GM11168 (cell line): ENCODE data around the gene BACH2.
"Not testable (repeated sequence)": the region's sequence is repeated elsewhere in the genome, so short reads cannot be mapped to it uniquely, and the experiment has no call there.

Experiments
- in situ Hi-C: fragments of 300-500 bp; cut with MboI; formaldehyde crosslinking; loops from one replicate; pipeline ENCODE4 v1.12.0; 2022; ENCODE audit warnings: low sequenced_read_pairs; ENCODE audit not compliant: unreplicated experiment

BACH2 gene

GRCh38 chr6:90284236-90285041, 12.2 kb downstream of the BACH2 start:
- in situ Hi-C loops, result no loop called here

GRCh38 chr6:90282265-90282664, 14.4 kb downstream of the BACH2 start:
- in situ Hi-C loops, result not testable (repeated sequence)

- in situ Hi-C loops, result no loop called here
Measured at GRCh38 chr6:90278129-90278528, 18.5 kb downstream of the BACH2 start.

GRCh38 chr6:90277302-90278011, 19.2 kb downstream of the BACH2 start:
- in situ Hi-C loops, result no loop called here

DNA sequence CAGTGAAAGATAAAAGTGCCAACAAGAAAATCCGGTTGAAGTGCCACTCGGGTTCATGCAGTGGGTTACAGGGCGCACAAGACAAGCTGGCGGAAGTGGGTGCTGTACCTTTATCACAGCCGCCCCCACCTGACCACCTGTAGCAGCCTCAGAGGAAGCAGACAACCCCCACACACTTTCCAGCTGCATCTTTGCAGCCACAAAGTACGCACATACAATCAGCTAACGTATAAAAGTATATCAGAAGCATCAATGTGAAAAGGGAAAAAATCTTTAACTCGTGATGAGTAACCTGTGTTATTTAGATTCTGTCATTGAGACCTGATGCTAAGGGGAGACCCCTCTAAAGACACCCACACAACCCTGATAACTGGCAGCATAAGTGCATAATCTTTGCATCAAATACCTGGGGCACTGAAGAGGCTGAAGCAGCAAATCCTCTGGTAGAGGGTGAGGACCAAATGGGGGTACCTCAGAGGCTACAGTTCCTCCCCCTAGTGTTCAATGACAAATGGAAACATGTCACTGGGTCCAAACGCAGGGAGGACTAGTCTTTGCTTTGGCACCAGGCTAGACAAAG, 22.1 kb downstream of the BACH2 start:
- in situ Hi-C loops, result no loop called here

DNA sequence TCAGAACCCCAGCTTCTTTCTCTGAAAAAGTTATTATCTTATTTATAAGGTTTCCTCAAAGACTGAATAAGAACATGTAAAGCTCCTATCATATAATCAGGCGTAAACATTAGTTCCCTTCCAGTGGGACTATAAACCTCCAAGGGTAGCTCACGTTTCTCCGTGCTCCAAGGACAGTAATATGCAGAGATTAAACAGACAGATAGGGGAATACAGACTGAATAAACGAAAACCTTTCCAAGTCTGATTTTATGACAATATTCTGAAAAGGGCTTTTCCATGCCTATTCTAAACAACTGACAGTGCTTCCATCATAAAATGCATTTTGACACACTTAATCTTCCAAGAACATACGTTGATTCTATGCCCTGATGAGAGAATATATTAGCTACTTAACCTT, 22.8 kb downstream of the BACH2 start:
- in situ Hi-C loops, result no loop called here

DNA sequence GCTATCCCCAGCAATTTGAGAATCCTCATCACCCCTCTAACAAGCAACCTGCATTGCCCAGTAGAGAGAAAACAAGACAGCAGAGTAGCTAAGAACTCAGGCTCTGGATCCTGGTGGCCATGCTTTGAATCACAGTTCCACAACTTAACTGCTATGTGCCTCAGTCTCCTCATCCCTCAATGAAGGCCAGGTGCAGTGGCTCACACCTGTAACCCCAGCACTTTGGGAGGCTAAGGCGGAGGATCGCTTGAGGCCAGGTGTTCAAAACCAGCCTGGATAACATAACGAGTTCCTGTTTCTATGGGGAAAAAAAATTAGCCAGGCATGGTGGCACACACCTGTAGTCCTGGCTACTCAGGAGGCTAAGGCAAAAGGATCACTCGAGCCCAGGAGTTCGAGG, 23.7 kb downstream of the BACH2 start:
- in situ Hi-C loops, result no loop called here

DNA sequence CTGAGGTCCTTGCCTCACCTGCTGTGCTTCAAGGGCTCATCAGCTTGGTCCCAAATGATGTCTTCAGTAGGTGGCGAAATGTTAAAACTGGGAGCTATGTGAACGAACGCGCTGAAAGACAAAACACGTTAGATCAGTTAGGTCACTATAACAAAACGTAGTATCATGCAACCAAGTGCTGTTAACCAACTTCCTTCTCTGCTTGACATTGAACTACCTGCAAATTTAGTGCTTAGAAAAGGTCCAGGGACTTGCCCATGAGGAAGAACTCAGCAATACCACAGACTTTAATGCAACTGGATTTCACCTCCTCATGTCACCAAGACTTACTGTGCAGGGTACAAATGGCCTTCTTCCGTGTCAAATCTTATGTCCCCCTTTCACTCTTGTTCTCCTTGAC, 24.8 kb downstream of the BACH2 start:
- in situ Hi-C loops, result no loop called here

GRCh38 chr6:90269334-90269733, 27.3 kb downstream of the BACH2 start:
- in situ Hi-C loops, result no loop called here

GRCh38 chr6:90268178-90268577, 28.5 kb downstream of the BACH2 start:
- in situ Hi-C loops, result no loop called here

GRCh38 chr6:90266905-90267621, 29.6 kb downstream of the BACH2 start:
- in situ Hi-C loops, result no loop called here

DNA sequence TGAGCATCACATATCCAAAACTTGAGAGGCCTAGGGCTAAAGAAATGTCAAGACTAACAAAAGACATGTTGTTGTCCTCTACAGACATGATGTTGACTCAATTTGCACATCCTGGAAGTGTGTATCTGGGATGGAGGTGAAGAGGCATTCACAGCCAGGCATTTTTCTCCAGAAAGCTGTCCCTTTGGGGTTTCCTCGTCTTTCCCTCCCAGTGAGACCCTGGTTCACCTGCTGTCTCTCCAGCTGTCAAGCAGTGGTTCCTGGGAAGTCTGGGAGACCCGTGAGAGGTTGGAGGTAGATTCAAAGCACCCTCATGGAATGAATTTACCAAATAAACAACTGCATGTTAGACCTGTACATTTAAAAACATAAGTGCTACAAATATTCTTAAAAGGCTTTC, 32.1 kb downstream of the BACH2 start:
- in situ Hi-C loops, result no loop called here

DNA sequence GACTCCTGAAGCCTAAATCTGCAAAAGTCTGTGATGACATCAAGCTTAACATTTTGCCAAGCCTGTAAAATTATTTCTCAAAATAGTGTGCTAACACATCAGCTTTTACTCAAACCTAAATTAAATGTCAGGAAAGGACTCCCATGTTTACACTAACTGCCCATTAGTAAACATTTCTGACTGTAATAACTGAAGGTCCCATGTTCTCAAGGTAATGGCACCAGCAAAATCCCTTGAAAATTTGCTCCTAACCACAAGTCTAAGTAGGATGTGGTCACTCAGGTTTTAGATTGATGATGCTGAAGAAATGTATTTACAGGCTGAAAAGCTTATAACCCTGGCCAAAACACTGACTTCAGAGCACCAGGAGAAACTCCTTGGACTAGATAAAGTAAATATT, 33.0 kb downstream of the BACH2 start:
- in situ Hi-C loops, result no loop called here

GRCh38 chr6:90261801-90262200, 34.8 kb downstream of the BACH2 start:
- in situ Hi-C loops, result no loop called here

GRCh38 chr6:90257486-90257738, 39.2 kb downstream of the BACH2 start:
- in situ Hi-C loops, result no loop called here

DNA sequence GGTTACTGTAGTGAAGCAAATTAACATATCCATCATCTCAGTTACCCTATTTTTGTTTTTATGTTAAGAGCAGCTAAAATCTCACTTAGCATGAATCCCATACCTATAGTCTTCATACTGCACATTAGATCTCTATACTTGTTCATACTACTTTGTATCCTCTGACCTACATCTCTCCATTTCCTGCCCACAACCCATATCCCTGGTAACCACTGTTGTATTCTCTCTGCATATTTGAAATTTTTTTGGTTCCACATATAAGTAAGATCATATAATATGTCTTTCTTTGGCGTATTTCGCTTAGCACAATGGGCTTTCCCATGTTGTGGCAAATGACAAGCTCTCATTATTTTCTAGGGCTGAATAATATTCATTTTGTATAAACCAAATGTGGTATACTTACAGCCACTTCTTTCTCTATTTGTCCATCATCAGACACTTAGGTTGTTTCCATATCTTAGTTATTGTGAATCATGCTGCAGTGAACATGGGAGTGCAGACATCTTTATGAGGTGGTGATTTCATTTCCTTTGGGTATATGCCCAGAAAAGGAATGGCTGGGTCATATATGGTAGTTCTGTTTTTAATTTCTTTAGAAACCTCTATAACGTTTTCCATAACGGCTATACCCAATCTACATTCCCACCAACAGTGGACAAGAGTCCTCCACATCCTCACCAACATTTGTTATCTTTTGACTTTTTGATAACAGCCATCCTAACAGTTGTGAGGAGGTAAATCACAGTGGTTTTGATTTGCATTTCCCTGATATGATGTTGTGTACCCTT, 39.8 kb downstream of the BACH2 start:
- in situ Hi-C loops, result no loop called here

- in situ Hi-C loops, result no loop called here
Measured at GRCh38 chr6:90253631-90254030, 43.0 kb downstream of the BACH2 start.

- in situ Hi-C loops, result no loop called here
Measured at GRCh38 chr6:90251295-90251992, 45.2 kb downstream of the BACH2 start.

DNA sequence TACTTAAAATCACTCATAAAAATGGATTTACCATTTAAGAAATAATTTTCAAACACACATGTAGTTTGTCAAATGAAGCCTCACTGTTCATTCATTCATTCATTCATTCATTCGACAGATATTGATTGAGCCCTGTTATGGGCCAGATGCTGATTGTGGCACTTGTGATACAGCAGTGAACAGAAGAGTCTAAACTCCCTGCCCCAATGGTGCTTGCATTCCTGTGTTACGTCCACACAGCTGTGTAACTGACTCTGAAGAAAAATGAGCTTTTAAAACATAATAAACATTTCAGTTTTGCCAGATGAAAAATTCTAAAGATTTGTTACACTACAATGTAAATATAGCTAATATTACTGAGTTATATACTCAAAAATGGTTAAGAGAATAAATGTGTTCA, 46.2 kb downstream of the BACH2 start:
- in situ Hi-C loops, result no loop called here

- in situ Hi-C loops, result no loop called here
Measured at GRCh38 chr6:90249458-90249857, 47.2 kb downstream of the BACH2 start.
